ENCODE data around the gene DCST1.

GRCh38 chr1:155083865-155084721, 50.5 kb downstream of the DCST1 start:
- TF ChIP-seq CTCF (conservative IDR thresholded peaks at IDR 0.05), result no peak
- TF ChIP-seq ZFX (IDR thresholded peaks at IDR 0.05), result no peak

Measured in C4-2B (cell line).